Omental fat pad (tissue), 4 donors: ENCODE measurements around the gene SRSF3. TPM values are rescaled to one million over a fixed set of nuclear protein-coding genes. Genes with fewer than 3 reads are reported as not detected.
A peak's percentile ranks its signal among the peaks of the same experiment; 100 is the strongest.

Experiments
- ATAC-seq: fragments of 150-250 bp; one replicate; pipeline ENCODE4 v1.9.1; 2016; ENCODE audit warnings: mild to moderate bottlenecking, moderate library complexity; ENCODE audit not compliant: low FRiP score
- DNase-seq: peaks from one replicate; pipeline ENCODE4 v3.0.0-alpha.2; 2019; ENCODE audit warnings: low spot score
- CTCF ChIP-seq, 3 donors: fragments of 450-650 bp; IDR thresholded peaks; one replicate each; pipeline ENCODE4 v1.5.1; 2016 to 2017; ENCODE audit warnings: antibody characterized with exemption in 3 of 3, mild to moderate bottlenecking in 3 of 3, moderate library complexity in 2 of 3
- total RNA-seq, 4 donors: library from RNA; depleted of rRNA; stranded (reverse); fragments of >200 nt; gene quantifications; one replicate each; pipeline ENCODE4 v1.1.0, GENCODE V29; 2016

Gene SRSF3
- total RNA-seq, 4 donors from 2014 or later: 162 to 260 (median 189) TPM

GRCh38 chr6:36639171-36639808 lies 45.1 kb downstream of the SRSF3 start:
- ATAC-seq: no peak
- no peak for TF ChIP-seq CTCF (IDR thresholded peaks at IDR 0.05)
- no peak for DNase-seq

- TF ChIP-seq CTCF (IDR thresholded peaks at IDR 0.05): no peak
- ATAC-seq (no peak), DNase-seq (no peak)
These were observed 47.4 kb downstream of the SRSF3 start for GRCh38 chr6:36641543-36641942.

- ATAC-seq: peak; percentile 94
These were observed 49.0 kb downstream of the SRSF3 start for GRCh38 chr6:36642913-36643817.

GRCh38 chr6:36643977-36644376 lies 49.8 kb downstream of the SRSF3 start:
- TF ChIP-seq CTCF (IDR thresholded peaks at IDR 0.05): no peak
- no peak for ATAC-seq
- DNase-seq: no peak

More at GRCh38 chr6:36642913-36643817, 49.0 kb downstream of the SRSF3 start:
- no peak for TF ChIP-seq CTCF (IDR thresholded peaks at IDR 0.05)
- DNase-seq: peak; percentile 89

- ATAC-seq: no peak
- TF ChIP-seq CTCF (IDR thresholded peaks at IDR 0.05): no peak
- DNase-seq: no peak
These were observed 54.9 kb downstream of the SRSF3 start for GRCh38 chr6:36649086-36649485.

- no peak for TF ChIP-seq CTCF (IDR thresholded peaks at IDR 0.05)
- ATAC-seq: no peak
- DNase-seq: no peak
These were observed 55.7 kb downstream of the SRSF3 start for GRCh38 chr6:36649701-36650484.
